HG03460 (cell line): ENCODE measurements around the gene SLC22A9.

Experiments
- ATAC-seq: cut with Tn5 transposase; IDR thresholded peaks from one replicate; pipeline ENCODE4 v1.9.1; 2021; ENCODE audit not compliant: unreplicated experiment

SLC22A9 gene

GRCh38 chr11:63444160-63444559 is 74.6 kb downstream of the SLC22A9 start:
- no peak for ATAC-seq

- ATAC-seq = no peak
Observed at GRCh38 chr11:63445118-63445517, 75.5 kb downstream of the SLC22A9 start.

GRCh38 chr11:63445720-63446119 is 76.1 kb downstream of the SLC22A9 start:
- no peak for ATAC-seq

- no peak for ATAC-seq
Observed at GRCh38 chr11:63448646-63449045, 79.1 kb downstream of the SLC22A9 start.

- no peak for ATAC-seq
Observed at GRCh38 chr11:63459586-63459985, 90.0 kb downstream of the SLC22A9 start.
